ENCODE results near the gene CALN1.

CALN1 gene

DNA sequence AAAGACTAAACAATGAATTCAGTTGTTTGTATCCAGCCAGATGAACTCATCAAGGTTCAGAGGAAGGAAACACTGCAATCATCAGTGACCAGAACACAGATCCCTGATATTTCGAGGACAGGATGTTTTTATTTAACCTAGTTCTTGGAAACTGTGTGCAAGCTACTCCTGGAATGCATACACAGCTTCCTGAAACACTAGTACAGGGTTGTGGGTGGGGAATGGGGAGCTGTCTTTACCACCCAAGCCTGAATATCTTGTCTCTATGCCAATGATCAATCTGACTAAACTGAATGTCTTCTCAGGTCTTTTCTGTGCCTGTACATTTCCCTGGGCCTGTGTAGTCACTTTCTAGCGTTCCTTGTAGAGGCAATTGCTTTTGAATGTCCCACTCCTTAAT is 374.6 kb downstream of the CALN1 start:
- H3K4me3 ChIP-seq (replicated peaks; ENCODE audit: low read depth, low read length), result no peak overlapping the region
- TF ChIP-seq, protein P1, sequence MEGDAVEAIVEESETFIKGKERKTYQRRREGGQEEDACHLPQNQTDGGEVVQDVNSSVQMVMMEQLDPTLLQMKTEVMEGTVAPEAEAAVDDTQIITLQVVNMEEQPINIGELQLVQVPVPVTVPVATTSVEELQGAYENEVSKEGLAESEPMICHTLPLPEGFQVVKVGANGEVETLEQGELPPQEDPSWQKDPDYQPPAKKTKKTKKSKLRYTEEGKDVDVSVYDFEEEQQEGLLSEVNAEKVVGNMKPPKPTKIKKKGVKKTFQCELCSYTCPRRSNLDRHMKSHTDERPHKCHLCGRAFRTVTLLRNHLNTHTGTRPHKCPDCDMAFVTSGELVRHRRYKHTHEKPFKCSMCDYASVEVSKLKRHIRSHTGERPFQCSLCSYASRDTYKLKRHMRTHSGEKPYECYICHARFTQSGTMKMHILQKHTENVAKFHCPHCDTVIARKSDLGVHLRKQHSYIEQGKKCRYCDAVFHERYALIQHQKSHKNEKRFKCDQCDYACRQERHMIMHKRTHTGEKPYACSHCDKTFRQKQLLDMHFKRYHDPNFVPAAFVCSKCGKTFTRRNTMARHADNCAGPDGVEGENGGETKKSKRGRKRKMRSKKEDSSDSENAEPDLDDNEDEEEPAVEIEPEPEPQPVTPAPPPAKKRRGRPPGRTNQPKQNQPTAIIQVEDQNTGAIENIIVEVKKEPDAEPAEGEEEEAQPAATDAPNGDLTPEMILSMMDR (IDR thresholded peaks at IDR 0.05; ENCODE audit: low read length, missing control alignments), result no peak
- no peak for DNase-seq (ENCODE audit: low read depth)

DNA sequence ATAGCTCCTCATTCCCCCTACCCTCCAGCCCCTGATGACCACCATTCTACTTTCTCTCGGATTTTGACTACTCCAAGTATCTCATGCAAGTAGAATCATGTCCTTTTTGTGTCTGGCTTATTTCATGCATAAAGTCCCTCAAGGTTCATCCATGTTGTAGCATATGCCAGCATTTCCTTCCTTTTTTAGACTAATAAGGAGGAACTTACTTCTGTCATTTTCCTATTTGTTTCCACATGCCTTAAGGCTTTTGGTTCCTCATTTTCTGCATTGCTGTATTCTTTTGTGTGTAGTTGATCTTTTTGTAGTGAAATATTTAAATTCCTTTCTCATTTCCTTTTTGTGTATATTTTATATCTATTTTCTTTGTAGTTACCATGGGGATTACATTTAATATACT is 376.9 kb downstream of the CALN1 start:
- no peak overlapping the region for H3K4me3 ChIP-seq (replicated peaks; ENCODE audit: low read depth, low read length)
- DNase-seq (ENCODE audit: low read depth), result no peak
- TF ChIP-seq, protein P1 (IDR thresholded peaks at IDR 0.05; ENCODE audit: low read length, missing control alignments), result no peak

DNA sequence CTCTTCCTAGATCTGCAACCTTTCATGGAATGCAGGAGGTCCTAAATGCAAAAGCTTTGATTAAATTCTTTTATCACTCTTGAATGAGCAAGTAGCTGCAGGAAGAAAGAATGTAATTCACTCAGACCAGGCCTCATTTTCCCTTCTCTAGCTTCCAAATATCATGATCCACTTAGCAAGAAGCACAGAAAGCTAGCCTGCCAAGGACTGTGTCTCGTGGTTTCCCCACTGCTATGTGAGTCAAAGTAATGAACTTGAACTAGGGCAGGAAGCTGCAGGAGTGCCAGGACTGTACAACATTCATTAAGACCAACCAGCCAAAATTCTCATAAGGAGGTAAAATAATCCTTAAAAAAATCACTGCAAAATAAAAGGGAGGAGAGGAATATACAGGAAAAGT is 379.2 kb downstream of the CALN1 start:
- no peak for DNase-seq (ENCODE audit: low read depth)
- TF ChIP-seq, protein P1 (IDR thresholded peaks at IDR 0.05; ENCODE audit: low read length, missing control alignments), result no peak
- H3K4me3 ChIP-seq (replicated peaks; ENCODE audit: low read depth, low read length), result no peak overlapping the region

DNA sequence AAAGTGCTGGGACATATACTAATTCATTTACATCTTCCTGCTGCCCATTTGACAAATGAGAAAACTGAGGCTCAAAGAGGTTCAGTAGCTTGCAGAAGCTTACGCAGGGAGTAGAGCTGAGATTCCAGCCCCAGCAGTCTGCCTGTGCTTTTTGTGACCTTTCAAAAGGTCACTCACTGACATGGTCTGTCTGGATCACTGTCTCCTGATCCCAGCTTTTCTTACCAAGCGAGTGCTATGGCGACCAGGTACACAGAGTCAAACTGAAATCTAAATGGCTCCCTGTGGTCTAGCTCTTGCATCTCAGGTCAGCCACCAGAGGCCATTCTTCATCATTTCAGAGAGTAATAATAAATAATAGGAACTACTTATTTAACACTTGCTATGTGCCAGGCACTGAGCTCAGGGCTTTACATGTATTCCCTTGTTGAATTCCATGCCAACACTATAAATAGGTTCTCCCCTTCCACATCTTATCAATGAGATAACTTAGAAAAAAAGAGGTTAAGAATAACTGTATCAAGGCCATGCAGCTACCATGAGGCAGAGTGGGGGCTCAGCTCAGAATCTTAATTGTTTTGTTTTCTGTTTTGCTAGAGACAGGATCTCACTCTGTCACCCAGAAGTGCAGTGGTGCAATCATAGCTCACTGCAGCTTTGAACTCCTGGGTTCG is 381.0 kb downstream of the CALN1 start:
- no peak overlapping the region for H3K4me3 ChIP-seq (replicated peaks; ENCODE audit: low read depth, low read length)
- no peak for DNase-seq (ENCODE audit: low read depth)
- TF ChIP-seq, protein P1 (IDR thresholded peaks at IDR 0.05; ENCODE audit: low read length, missing control alignments), result no peak

DNA sequence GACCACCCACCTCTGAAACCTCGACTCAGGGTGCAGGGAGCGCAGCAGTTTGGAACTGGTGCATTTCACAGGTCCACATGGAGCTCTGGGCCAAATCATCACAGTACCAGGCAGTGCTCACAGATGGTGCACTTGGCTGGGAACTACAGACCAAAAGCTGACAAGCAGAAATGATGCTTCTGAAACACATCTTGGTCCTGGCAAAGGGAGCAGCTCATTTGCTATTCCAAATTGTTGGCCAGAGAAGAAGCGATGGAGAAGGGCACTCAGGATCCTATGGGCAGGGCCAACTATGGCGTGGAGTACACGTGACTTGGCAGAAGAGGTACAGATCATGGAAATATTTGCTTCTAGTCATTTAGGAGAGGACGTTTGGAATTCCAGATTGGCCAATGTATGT is 383.9 kb downstream of the CALN1 start:
- TF ChIP-seq, protein P1 (IDR thresholded peaks at IDR 0.05; ENCODE audit: low read length, missing control alignments), result no peak
- no peak overlapping the region for H3K4me3 ChIP-seq (replicated peaks; ENCODE audit: low read depth, low read length)
- no peak for DNase-seq (ENCODE audit: low read depth)

DNA sequence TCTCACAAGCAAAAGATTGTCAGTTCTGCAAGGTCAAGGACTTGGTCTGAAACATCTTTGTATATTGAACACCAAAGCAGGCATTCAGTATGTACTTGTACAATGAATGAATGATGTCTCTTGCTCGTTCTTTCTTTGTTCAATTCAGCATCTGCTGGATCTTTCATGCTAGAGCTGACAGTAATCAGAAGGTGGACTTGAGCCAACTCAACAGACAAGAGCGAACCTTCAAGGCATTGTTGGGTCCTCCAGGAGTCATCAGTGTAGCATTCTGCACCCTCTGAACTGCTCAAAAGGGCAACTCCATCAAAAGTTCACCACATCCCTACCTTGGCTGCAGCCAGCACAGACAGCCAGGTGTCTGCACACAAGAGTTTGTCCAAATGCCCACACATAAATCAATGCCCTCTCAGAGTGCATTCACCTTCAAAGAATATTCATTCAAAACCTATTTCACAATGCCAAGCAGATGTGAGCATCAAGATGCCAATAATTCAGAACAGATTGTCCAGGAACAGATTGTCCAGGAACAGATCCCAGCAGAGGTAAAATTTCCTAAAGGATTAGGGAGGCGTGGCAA is 386.7 kb downstream of the CALN1 start:
- no peak overlapping the region for H3K4me3 ChIP-seq (replicated peaks; ENCODE audit: low read depth, low read length)
- TF ChIP-seq, protein P1 (IDR thresholded peaks at IDR 0.05; ENCODE audit: low read length, missing control alignments), result no peak
- DNase-seq (ENCODE audit: low read depth), result no peak

DNA sequence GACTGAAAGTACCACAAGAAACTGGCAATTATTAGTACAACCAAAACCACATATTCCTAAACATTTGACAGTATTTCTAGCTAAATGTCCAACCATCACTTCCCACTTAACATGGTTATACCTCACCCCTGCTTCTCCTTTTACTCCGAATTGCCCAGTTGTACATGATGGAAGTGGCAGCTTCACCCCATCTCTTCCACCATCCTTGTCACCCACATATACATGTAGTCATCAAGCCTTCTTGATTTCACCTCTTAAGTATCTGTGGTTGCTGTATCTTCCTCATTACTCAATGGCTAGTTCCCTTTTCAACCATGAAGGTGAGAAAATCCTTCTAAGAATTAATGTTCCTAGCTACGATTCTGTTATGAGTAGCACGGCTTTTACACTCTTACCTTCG is 388.2 kb downstream of the CALN1 start:
- TF ChIP-seq, protein P1 (IDR thresholded peaks at IDR 0.05; ENCODE audit: low read length, missing control alignments), result no peak
- no peak for DNase-seq (ENCODE audit: low read depth)
- H3K4me3 ChIP-seq (replicated peaks; ENCODE audit: low read depth, low read length), result no peak overlapping the region
